Uterus (tissue), 4 donors: ENCODE data around the gene CATSPERE. TPM values are rescaled to one million over a fixed set of nuclear protein-coding genes. Genes with fewer than 3 reads are reported as not detected.

Experiments
- DNase-seq, 2 donors: peaks; one replicate each; pipeline ENCODE4 v3.0.0-alpha.2; 2019 to 2020
- H3K27ac ChIP-seq, 2 donors: fragments of 200-600 bp; sonication (generic); 1 replicate in 1 of 2; 2 replicates in 1 of 2; pipeline ENCODE4 v1.5.1; 2016 to 2018
- H3K27me3 ChIP-seq, 2 donors: fragments of 200-600 bp; sonication (generic); one replicate each; pipeline ENCODE4 v1.5.1; 2018 to 2019; ENCODE audit warnings: control low read depth in 1 of 2
- H3K36me3 ChIP-seq, 2 donors: fragments of 200-600 bp; sonication (generic); one replicate each; pipeline ENCODE4 v1.5.1; 2019; ENCODE audit warnings: control low read depth in 1 of 2
- H3K4me1 ChIP-seq, 2 donors: fragments of 200-600 bp; sonication (generic); one replicate each; pipeline ENCODE4 v1.5.1; 2018 to 2019; ENCODE audit warnings: control low read depth in 1 of 2
- H3K4me3 ChIP-seq, 2 donors: fragments of 200-600 bp; sonication (generic); 1 replicate in 1 of 2; 2 replicates in 1 of 2; pipeline ENCODE4 v1.5.1; 2018 to 2019; ENCODE audit warnings: mild to moderate bottlenecking in 1 of 2
- H3K9me3 ChIP-seq, 2 donors: fragments of 200-600 bp; sonication (generic); one replicate each; pipeline ENCODE4 v1.5.1; 2019; ENCODE audit warnings: control low read depth in 1 of 2
- CTCF ChIP-seq, 4 experiments: fragments of 200-600 bp in 2 of 4; fragments of 450-650 bp in 2 of 4; sonication (generic) in 2 of 4; IDR thresholded peaks; one replicate each; pipeline ENCODE4 v1.5.1; 2016 to 2019; ENCODE audit warnings: antibody characterized with exemption in 4 of 4, mild to moderate bottlenecking in 2 of 4, moderate library complexity in 1 of 4
- POLR2A ChIP-seq, 2 donors: fragments of 450-650 bp; IDR thresholded peaks; one replicate each; pipeline ENCODE4 v1.6.1; 2016; ENCODE audit warnings: antibody characterized with exemption in 2 of 2, mild to moderate bottlenecking in 1 of 2, moderate library complexity in 1 of 2
- intact Hi-C: fragments of 100-400 bp; cut with DNase I; formaldehyde crosslinking; loops from one replicate; pipeline ENCODE4 v1.15.1; 2023; ENCODE audit warnings: low total_unique reads
- total RNA-seq, 4 donors: library from RNA; depleted of rRNA in 3 of 4; stranded (reverse); fragments of >200 nt in 3 of 4; gene quantifications; one replicate each; pipeline versions ENCODE4 v1.1.0 to v1.2.4, GENCODE V29; 2014 to 2023
- donor health status: DM: yes; HTN: yes; CAD: no.

The CATSPERE gene
- total RNA-seq: 10 to 100 TPM in 1 of 4 donors, 1 to 10 TPM in 3; 2.7 to 16.8 (median 4.3) TPM

- Histone ChIP-seq H3K27ac (peak within 1 kb of the TSS; percentile 78 to 86), H3K4me1 (no peaks in the 10 kb centered on the region), H3K27me3 (no peaks in the 10 kb centered on the region), H3K4me3 (peak within 1 kb of the TSS; percentile 29 to 47), H3K9me3 (no peaks in the 10 kb centered on the region), H3K36me3 (no peaks in the 10 kb centered on the region)
- TF ChIP-seq POLR2A (IDR thresholded peaks at IDR 0.05) (peak; percentile 62 to 73), CTCF (IDR thresholded peaks at IDR 0.05) (no peak)
- intact Hi-C loops: no loop called here
- DNase-seq: peak; percentile 77 to 84
These were observed at the start of gene CATSPERE for GRCh38 chr1:244461245-244462071. Gene CATSPERE, plus strand, starts transcription at chr1:244461273. Its CDS starts 157 bp downstream, at chr1:244461430.

GRCh38 chr1:244412176-244412575 lies 48.9 kb upstream of the CATSPERE start:
- Histone ChIP-seq H3K36me3 (no peaks in the 10 kb centered on the region), H3K4me1 (no peaks in the 10 kb centered on the region), H3K4me3 (no peak overlapping the region), H3K9me3 (no peaks in the 10 kb centered on the region), H3K27ac (no peak overlapping the region), H3K27me3 (no peaks in the 10 kb centered on the region)
- DNase-seq: no peak
- intact Hi-C loops: no loop called here
- TF ChIP-seq POLR2A (IDR thresholded peaks at IDR 0.05) (no peak), CTCF (IDR thresholded peaks at IDR 0.05) (no peak)

- H3K27me3 ChIP-seq: no peaks in the 10 kb centered on the region
- TF ChIP-seq CTCF (IDR thresholded peaks at IDR 0.05) (no peak), POLR2A (IDR thresholded peaks at IDR 0.05) (no peak)
- no peak overlapping the region for H3K4me3 ChIP-seq
- no peaks in the 10 kb centered on the region for H3K9me3 ChIP-seq
- H3K4me1 ChIP-seq: no peaks in the 10 kb centered on the region
- no peak overlapping the region for H3K27ac ChIP-seq
- no peaks in the 10 kb centered on the region for H3K36me3 ChIP-seq
- no peak for DNase-seq
- intact Hi-C loops: no loop called here
These were observed 47.3 kb upstream of the CATSPERE start for GRCh38 chr1:244413736-244414135.

- DNase-seq: no peak
- Histone ChIP-seq H3K36me3 (no peaks in the 10 kb centered on the region), H3K27ac (no peak overlapping the region), H3K9me3 (no peaks in the 10 kb centered on the region), H3K27me3 (no peaks in the 10 kb centered on the region), H3K4me1 (no peaks in the 10 kb centered on the region), H3K4me3 (no peak overlapping the region)
- TF ChIP-seq CTCF (IDR thresholded peaks at IDR 0.05): no peak
- no peak for TF ChIP-seq POLR2A (IDR thresholded peaks at IDR 0.05)
- intact Hi-C loops: no loop called here
These were observed 46.5 kb upstream of the CATSPERE start for GRCh38 chr1:244414543-244414942.

GRCh38 chr1:244419024-244419423 lies 42.0 kb upstream of the CATSPERE start:
- no peaks in the 10 kb centered on the region for H3K4me1 ChIP-seq
- H3K4me3 ChIP-seq: no peak overlapping the region
- DNase-seq: no peak
- no peaks in the 10 kb centered on the region for H3K27me3 ChIP-seq
- no peak overlapping the region for H3K27ac ChIP-seq
- no peak for TF ChIP-seq POLR2A (IDR thresholded peaks at IDR 0.05)
- no peak for TF ChIP-seq CTCF (IDR thresholded peaks at IDR 0.05)
- H3K36me3 ChIP-seq: no peaks in the 10 kb centered on the region
- no peaks in the 10 kb centered on the region for H3K9me3 ChIP-seq
- intact Hi-C loops: no loop called here
